ENCODE measurements around the gene HYAL3.

DNA sequence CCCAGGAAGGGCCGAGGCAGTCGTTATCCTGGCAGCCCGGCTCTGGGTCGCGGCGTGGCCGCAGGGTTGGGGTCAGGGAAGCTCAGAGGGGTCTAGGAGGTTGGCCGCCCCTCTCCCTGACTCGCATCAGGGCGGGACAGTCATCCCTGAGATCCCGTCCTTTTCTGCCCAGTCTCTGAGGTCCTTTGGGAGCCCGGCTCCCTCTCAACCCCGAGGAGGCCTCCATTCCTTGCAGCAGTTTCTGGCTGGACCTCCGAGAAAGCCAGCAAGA is 22.8 kb upstream of the HYAL3 start:
- TF ChIP-seq, protein P1, sequence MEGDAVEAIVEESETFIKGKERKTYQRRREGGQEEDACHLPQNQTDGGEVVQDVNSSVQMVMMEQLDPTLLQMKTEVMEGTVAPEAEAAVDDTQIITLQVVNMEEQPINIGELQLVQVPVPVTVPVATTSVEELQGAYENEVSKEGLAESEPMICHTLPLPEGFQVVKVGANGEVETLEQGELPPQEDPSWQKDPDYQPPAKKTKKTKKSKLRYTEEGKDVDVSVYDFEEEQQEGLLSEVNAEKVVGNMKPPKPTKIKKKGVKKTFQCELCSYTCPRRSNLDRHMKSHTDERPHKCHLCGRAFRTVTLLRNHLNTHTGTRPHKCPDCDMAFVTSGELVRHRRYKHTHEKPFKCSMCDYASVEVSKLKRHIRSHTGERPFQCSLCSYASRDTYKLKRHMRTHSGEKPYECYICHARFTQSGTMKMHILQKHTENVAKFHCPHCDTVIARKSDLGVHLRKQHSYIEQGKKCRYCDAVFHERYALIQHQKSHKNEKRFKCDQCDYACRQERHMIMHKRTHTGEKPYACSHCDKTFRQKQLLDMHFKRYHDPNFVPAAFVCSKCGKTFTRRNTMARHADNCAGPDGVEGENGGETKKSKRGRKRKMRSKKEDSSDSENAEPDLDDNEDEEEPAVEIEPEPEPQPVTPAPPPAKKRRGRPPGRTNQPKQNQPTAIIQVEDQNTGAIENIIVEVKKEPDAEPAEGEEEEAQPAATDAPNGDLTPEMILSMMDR (IDR thresholded peaks at IDR 0.05), result no peak; the same call in 1 of the 2 replicates
- no peak for TF ChIP-seq ZFX (IDR thresholded peaks at IDR 0.05; ENCODE audit: borderline replicate concordance)
